ENCODE results near the gene HIPK2. TPM values are rescaled to one million over a fixed set of nuclear protein-coding genes. Genes with fewer than 3 reads are reported as not detected.

HIPK2 gene
- total and polyA plus RNA-seq, 2 donors: 8.5 to 9.8 TPM

DNA sequence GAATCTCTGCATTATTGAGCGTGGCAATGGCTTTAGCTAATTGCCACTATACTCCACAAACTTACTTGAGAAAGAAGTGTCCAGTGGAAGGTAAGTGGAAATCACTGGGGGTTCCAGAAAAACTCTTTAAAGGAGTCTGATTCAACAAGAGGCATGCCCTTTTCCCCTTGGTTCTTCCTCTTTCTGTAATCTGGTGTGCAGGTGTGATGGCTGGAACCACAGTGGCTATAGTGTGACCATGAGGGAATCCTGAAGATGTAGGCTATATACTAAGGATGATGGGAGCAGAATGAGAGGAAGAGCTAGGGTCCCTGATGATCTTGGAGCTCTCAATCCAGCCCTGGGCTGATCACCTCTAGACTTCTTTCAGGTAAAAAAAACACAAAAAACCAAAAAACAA lies 256.4 kb downstream of the HIPK2 start:
- H3K36me3 ChIP-seq (ENCODE audit: insufficient read depth): no peaks in the 10 kb centered on the region
- no peak for DNase-seq (ENCODE audit: extremely low spot score)
- no peak overlapping the region for H3K4me3 ChIP-seq (ENCODE audit: low read depth, low read length)
- H3K27ac ChIP-seq (ENCODE audit: low read depth): no peak overlapping the region
- no peaks in the 10 kb centered on the region for H3K4me1 ChIP-seq (ENCODE audit: insufficient read depth)
- 92% methylated on average over 1 of the region's 1 CpG for WGBS

DNA sequence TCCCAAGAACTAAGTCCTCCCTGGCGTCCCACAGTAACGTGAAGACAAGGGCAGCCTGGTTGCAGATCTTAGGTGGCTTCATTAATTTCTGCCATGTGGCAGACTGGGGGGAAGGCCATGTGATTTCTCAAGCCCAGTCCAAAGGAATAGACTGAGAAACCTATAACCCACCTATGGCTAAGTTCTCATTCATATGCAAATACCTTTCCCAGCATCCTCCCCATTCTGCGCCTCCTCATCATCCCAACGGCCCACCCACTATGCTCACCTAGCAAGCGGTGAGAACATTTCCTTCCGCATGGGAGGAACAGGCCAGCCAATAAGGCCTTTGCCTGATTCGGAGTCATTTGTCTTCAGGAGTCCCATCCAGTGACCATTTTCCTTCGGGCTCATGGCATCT lies 262.5 kb downstream of the HIPK2 start:
- H3K36me3 ChIP-seq (ENCODE audit: insufficient read depth): no peaks in the 10 kb centered on the region

More for the DNA sequence above, 262.5 kb downstream of the HIPK2 start:
- H3K4me1 ChIP-seq (ENCODE audit: insufficient read depth): no peaks in the 10 kb centered on the region
- no peak overlapping the region for H3K27ac ChIP-seq (ENCODE audit: low read depth)
- no peak for DNase-seq (ENCODE audit: extremely low spot score)
- 80% methylated on average over 8 of the region's 8 CpGs for WGBS
- no peak overlapping the region for H3K4me3 ChIP-seq (ENCODE audit: low read depth, low read length)

Other genes starting within 250 kb of the HIPK2 start
- gene TBXAS1, start 51.3 kb upstream of the HIPK2 start, total RNA-seq: 8.6 TPM
- gene TBXAS1, start 51.3 kb upstream of the HIPK2 start, polyA plus RNA-seq: 12.2 TPM